H9 (cell line): ENCODE measurements around the gene EIF2S2. TPM values are rescaled to one million over a fixed set of nuclear protein-coding genes. Genes with fewer than 3 reads are reported as not detected.

Source experiments
- DNase-seq: peaks from one replicate; pipeline ENCODE4 v3.0.0-alpha.2; 2017
- H2AFZ ChIP-seq: one replicate; pipeline ENCODE4 v1.6.1; 2013; ENCODE audit warnings: mild to moderate bottlenecking, low read length, control low read depth, moderate library complexity
- H2AK5ac ChIP-seq: 2 replicates; pipeline ENCODE4 v1.6.1; 2013; ENCODE audit warnings: low read length, control low read depth, mixed read lengths; ENCODE audit not compliant: insufficient read length
- H2BK120ac ChIP-seq: one replicate; pipeline ENCODE4 v1.6.1; 2013; ENCODE audit warnings: low read depth, mild to moderate bottlenecking, low read length, control low read depth, inconsistent platforms; ENCODE audit not compliant: poor library complexity, severe bottlenecking
- H2BK12ac ChIP-seq: 2 replicates; pipeline ENCODE4 v1.6.1; 2013; ENCODE audit warnings: low read length, control low read depth, mixed read lengths, low read depth; ENCODE audit not compliant: insufficient read length
- H2BK15ac ChIP-seq: 2 replicates; pipeline ENCODE4 v1.6.1; 2013; ENCODE audit warnings: low read depth, low read length, control low read depth
- H2BK20ac ChIP-seq: one replicate; pipeline ENCODE4 v1.6.1; 2013; ENCODE audit warnings: low read depth, mild to moderate bottlenecking, low read length, control low read depth, inconsistent platforms; ENCODE audit not compliant: poor library complexity, severe bottlenecking
- H2BK5ac ChIP-seq: 2 replicates; pipeline ENCODE4 v1.6.1; 2013; ENCODE audit warnings: low read length, control low read depth, mixed read lengths; ENCODE audit not compliant: insufficient read length
- H3K14ac ChIP-seq: 2 replicates; pipeline ENCODE4 v1.6.1; 2013; ENCODE audit warnings: low read length, control low read depth; ENCODE audit not compliant: insufficient read depth
- H3K18ac ChIP-seq: 2 replicates; pipeline ENCODE4 v1.6.1; 2013; ENCODE audit warnings: low read depth, mild to moderate bottlenecking, mixed read lengths, low read length, control low read depth; ENCODE audit not compliant: insufficient read length
- H3K23ac ChIP-seq: 2 replicates; pipeline ENCODE4 v1.6.1; 2013; ENCODE audit warnings: low read length, control low read depth, mixed read lengths, low read depth; ENCODE audit not compliant: insufficient read length
- H3K23me2 ChIP-seq: 2 replicates; pipeline ENCODE4 v1.6.1; 2013; ENCODE audit warnings: low read depth, mild to moderate bottlenecking, mixed read lengths, low read length, control low read depth; ENCODE audit not compliant: insufficient read length, poor library complexity, severe bottlenecking
- H3K27ac ChIP-seq: 2 replicates; pipeline ENCODE4 v1.5.1; 2013; ENCODE audit warnings: low read length, control low read depth, mixed read lengths, low read depth; ENCODE audit not compliant: insufficient read length
- H3K27me3 ChIP-seq: 2 replicates; pipeline ENCODE4 v1.6.1; 2013; ENCODE audit warnings: low read length, control low read depth, inconsistent platforms; ENCODE audit not compliant: insufficient read depth
- H3K4ac ChIP-seq: 2 replicates; pipeline ENCODE4 v1.6.1; 2013; ENCODE audit warnings: low read depth, mild to moderate bottlenecking, control low read depth, inconsistent platforms, low read length, moderate library complexity
- H3K4me1 ChIP-seq: 2 replicates; pipeline ENCODE4 v1.6.1; 2013; ENCODE audit warnings: low read length, control low read depth, inconsistent platforms; ENCODE audit not compliant: insufficient read depth
- H3K4me2 ChIP-seq: 2 replicates; pipeline ENCODE4 v1.6.1; 2013; ENCODE audit warnings: low read length, control low read depth, mixed read lengths; ENCODE audit not compliant: insufficient read length, insufficient read depth
- H3K56ac ChIP-seq: 2 replicates; pipeline ENCODE4 v1.6.1; 2013; ENCODE audit warnings: low read depth, mild to moderate bottlenecking, mixed read lengths, low read length, control low read depth; ENCODE audit not compliant: insufficient read length
- H3K79me1 ChIP-seq: 2 replicates; pipeline ENCODE4 v1.6.1; 2013; ENCODE audit warnings: low read depth, mild to moderate bottlenecking, moderate library complexity, low read length, control low read depth, inconsistent platforms; ENCODE audit not compliant: insufficient read depth, poor library complexity, severe bottlenecking
- H3K79me2 ChIP-seq: 2 replicates; pipeline ENCODE4 v1.6.1; 2013; ENCODE audit warnings: low read length, control low read depth, inconsistent platforms; ENCODE audit not compliant: insufficient read depth
- H3K9ac ChIP-seq: 2 replicates; pipeline ENCODE4 v1.6.1; 2013; ENCODE audit warnings: low read length, control low read depth, mixed read lengths; ENCODE audit not compliant: insufficient read length; ENCODE audit errors: extremely low read depth
- H3K9me3 ChIP-seq: one replicate; pipeline ENCODE4 v1.6.1; 2013; ENCODE audit warnings: low read depth, low read length, inconsistent platforms; ENCODE audit not compliant: control insufficient read depth
- H3T11ph ChIP-seq: one replicate; pipeline ENCODE4 v1.6.1; 2013; ENCODE audit warnings: mild to moderate bottlenecking, low read length, control low read depth, inconsistent platforms
- H4K20me1 ChIP-seq: one replicate; pipeline ENCODE4 v1.6.1; 2013; ENCODE audit not compliant: control insufficient read depth, insufficient read length, insufficient read depth
- H4K5ac ChIP-seq: 2 replicates; pipeline ENCODE4 v1.6.1; 2013; ENCODE audit warnings: low read depth, mild to moderate bottlenecking, mixed read lengths, low read length, control low read depth; ENCODE audit not compliant: insufficient read length
- H4K8ac ChIP-seq: replicated peaks from 2 replicates; pipeline ENCODE4 v1.6.1; 2013; ENCODE audit warnings: low read length, control low read depth, mixed read lengths, low read depth; ENCODE audit not compliant: insufficient read length
- H4K91ac ChIP-seq: 2 replicates; pipeline ENCODE4 v1.6.1; 2013; ENCODE audit warnings: low read depth, mild to moderate bottlenecking, moderate library complexity, mixed read lengths, low read length, control low read depth; ENCODE audit not compliant: insufficient read length
- H3K27ac Mint-ChIP-seq, 3 experiments: 2 replicates in 2 of 3; 3 replicates in 1 of 3; pipeline ENCODE4 v1.8.0; 2020 to 2021; ENCODE audit warnings: mixed read lengths in 3 of 3, mild to moderate bottlenecking in 1 of 3, moderate library complexity in 1 of 3
- H3K27me3 Mint-ChIP-seq: 2 replicates; pipeline ENCODE4 v1.8.0; 2021; ENCODE audit warnings: low read depth, mild to moderate bottlenecking, moderate library complexity, mixed read lengths
- H3K36me3 Mint-ChIP-seq, 3 experiments: 2 replicates in 2 of 3; 3 replicates in 1 of 3; pipeline ENCODE4 v1.8.0; 2020 to 2021; ENCODE audit warnings: low read depth in 3 of 3, mixed read lengths in 3 of 3; ENCODE audit not compliant: insufficient read depth in 1 of 3
- H3K4me1 Mint-ChIP-seq, 2 experiments: 2 replicates each; pipeline ENCODE4 v1.8.0; 2020; ENCODE audit warnings: mixed read lengths in 2 of 2
- H3K4me3 Mint-ChIP-seq, 2 experiments: 2 replicates in 1 of 2; 3 replicates in 1 of 2; pipeline ENCODE4 v1.8.0; 2020 to 2021; ENCODE audit warnings: mild to moderate bottlenecking in 2 of 2, mixed read lengths in 2 of 2, moderate library complexity in 1 of 2
- H3K9me3 Mint-ChIP-seq, 2 experiments: 2 replicates in 1 of 2; 3 replicates in 1 of 2; pipeline ENCODE4 v1.8.0; 2020; ENCODE audit warnings: mild to moderate bottlenecking in 2 of 2, mixed read lengths in 2 of 2, moderate library complexity in 1 of 2
- CTCF ChIP-seq: fragments of 200-600 bp; sonication (generic); conservative IDR thresholded peaks from 3 replicates; pipeline ENCODE4 v1.8.0; 2021; ENCODE audit warnings: antibody characterized with exemption, mild to moderate bottlenecking
- WGBS: extraction: QIAGEN DNeasy Blood & Tissue Kit; methylation state at CpG from one replicate; pipeline ENCODE4 v1.1.7; 2013; ENCODE audit warnings: missing lambda C conversion rate, low lambda C conversion rate, mixed read lengths; ENCODE audit not compliant: insufficient read length; ENCODE audit errors: extremely low coverage; 5-methylcytosine and 5-hydroxymethylcytosine counted together
- total RNA-seq: library from RNA; stranded (reverse); gene quantifications from 2 replicates; pipeline ENCODE4 v1.2.1, GENCODE V29; 2021

EIF2S2 gene
- total RNA-seq, 1 experiment from 2014 or later, result 188 TPM

- no peak overlapping the region for H2BK120ac ChIP-seq
- no peak overlapping the region for H2AK5ac ChIP-seq
- H3K4me2 ChIP-seq, result no peak overlapping the region
- H4K8ac ChIP-seq, result no peak overlapping the region
- no peak overlapping the region for H2BK12ac ChIP-seq
- no peak overlapping the region for H2BK5ac ChIP-seq
- H2BK15ac ChIP-seq, result no peak overlapping the region
- H4K91ac ChIP-seq, result no peak overlapping the region
- DNase-seq, result no peak
- H3K9me3 ChIP-seq, result no peaks in the 10 kb centered on the region
- H3K27ac ChIP-seq, result no peak overlapping the region
- Mint-ChIP-seq H3K27ac (no peak overlapping the region), H3K36me3 (no peaks in the 10 kb centered on the region), H3K9me3 (no peaks in the 10 kb centered on the region), H3K27me3 (peaks cover 5% of the 10 kb centered on the region), H3K4me1 (peaks cover 6% of the 10 kb centered on the region in 2 experiments; a peak in 3 of 4 replicates), H3K4me3 (no peak overlapping the region)
- no CpG with 5 or more reads among the region's 2 CpGs for WGBS
- H3K23ac ChIP-seq, result no peak overlapping the region
- H3K23me2 ChIP-seq, result no peaks in the 10 kb centered on the region
- no peak for TF ChIP-seq CTCF
- H3T11ph ChIP-seq, result no peak overlapping the region
- no peaks in the 10 kb centered on the region for H3K4me1 ChIP-seq
- no peak overlapping the region for H2BK20ac ChIP-seq
- no peak overlapping the region for H4K5ac ChIP-seq
- H3K79me1 ChIP-seq, result no peaks in the 10 kb centered on the region
- no peak overlapping the region for H3K18ac ChIP-seq
- no peaks in the 10 kb centered on the region for H3K79me2 ChIP-seq
- H3K9ac ChIP-seq, result no peak overlapping the region
- H3K27me3 ChIP-seq, result no peaks in the 10 kb centered on the region
- H3K14ac ChIP-seq, result no peak overlapping the region
- H4K20me1 ChIP-seq, result no peaks in the 10 kb centered on the region
- H2AFZ ChIP-seq, result no peak overlapping the region
- H3K56ac ChIP-seq, result no peak overlapping the region
- H3K4ac ChIP-seq, result no peak overlapping the region
These were observed 33.3 kb upstream of the EIF2S2 start for GRCh38 chr20:34145280-34145819.
